Measurements from ENCODE around the gene TMC1.
"Not testable (repeated sequence)": the region's sequence is repeated elsewhere in the genome, so short reads cannot be mapped to it uniquely, and the experiment has no call there.

TMC1 gene

DNA sequence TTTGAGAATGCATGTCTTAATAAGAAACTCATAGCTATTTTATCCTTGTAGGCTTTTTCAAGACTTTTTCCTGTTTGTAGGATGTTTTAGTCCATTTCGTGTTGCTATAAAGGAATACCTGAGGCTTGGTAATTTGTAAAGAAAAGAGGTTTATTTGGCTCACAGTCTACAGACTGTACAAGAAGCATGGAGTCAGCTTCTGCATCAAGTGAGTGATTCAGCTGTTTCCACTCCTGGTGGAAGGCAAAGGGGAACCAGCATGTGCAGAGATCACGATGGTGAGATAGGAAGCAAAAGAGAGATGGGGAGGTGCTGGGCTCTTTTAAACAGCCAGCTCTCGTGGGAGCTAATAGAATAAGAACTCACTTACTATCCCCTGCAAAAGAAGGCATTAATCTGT lies 254.2 kb downstream of the TMC1 start:
- DNase-seq, result no peak

DNA sequence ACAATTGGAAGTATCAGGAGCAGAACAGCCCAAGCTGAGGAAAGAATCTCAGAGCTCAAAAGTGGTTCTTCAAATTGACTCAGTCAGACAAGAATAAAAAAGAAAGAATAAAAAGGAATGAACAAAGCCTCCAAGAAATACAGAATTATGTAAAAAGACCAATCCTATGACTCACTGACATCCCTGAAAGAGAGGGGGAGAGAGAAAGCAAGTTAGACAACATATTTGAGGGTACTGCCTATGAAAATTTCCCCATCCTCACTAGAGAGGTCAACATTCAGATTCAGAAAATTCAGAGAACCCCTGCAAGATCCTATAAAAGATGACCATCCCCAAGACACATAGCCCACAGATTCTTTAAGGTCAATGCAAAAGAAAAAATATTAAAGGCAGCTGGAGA lies 258.2 kb downstream of the TMC1 start:
- DNase-seq, result no peak

DNA sequence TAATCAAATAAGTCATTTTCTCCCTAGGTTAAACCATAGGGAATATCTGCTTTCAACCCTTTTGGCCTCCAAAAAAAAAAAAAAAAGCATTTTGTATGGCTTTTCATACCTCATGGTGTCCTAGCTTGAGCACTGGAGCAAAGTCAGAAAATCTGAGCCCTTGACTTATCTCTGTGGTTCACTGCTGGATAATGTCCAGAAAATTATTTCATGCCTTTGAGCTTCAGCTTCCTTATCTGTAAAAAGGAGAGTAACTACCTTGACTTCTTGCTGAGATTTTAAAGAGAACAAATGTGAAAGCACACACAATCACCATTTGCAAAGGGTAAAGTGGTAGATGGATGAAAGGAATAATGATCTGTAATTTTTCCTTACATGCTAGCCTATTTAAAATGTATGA lies 265.5 kb downstream of the TMC1 start:
- no peak for DNase-seq

DNA sequence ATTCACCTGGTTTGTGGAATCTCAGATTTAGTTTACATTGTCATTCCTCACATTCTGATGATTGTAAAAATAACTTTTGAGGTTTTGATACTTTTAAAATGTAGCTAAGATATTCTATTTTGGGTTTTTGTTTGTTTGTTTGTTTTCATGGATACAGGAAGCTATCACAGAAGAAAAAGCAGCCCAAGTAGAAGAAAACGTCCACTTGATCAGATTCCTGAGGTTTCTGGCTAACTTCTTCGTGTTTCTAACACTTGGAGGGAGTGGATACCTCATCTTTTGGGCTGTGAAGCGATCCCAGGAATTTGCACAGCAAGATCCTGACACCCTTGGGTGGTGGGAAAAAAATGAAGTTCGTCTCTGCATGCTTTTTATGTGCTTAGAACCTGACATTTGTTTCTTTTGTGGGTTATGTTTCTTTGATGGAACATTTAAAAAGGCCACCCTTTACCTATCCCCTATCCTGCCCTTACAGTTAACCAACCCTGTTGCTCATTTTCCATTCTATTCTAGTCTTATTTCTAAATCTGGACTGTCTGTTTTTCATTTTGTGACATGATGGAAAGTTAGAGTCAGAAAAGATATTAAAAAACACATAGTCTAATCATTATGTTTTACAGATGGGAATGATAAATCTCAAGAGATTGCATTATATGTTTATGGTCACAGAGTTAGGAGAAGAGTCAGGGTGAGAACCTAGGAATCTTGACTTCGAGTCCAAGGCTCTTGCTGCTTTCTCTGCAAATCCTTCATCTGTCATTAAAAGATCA lies 267.7 kb downstream of the TMC1 start:
- no peak for DNase-seq

DNA sequence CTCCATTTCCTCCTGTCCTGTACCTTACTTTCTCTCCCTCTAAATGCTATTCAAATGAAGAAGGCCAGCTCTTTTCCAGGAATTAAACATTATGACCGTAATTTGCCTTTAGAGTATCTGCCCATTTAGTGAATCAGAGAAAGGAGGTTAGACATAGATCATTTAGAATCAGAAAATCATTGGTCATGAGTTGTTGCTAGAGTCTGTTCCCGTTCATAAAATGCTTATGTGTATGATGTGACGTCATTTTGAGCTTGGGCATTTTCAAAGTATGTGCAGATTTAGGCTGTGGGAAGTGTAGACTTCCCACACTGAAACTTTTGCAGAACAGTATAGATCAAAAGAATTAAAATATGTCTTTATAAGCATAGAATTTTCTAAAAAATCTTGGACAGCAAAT lies 268.5 kb downstream of the TMC1 start:
- DNase-seq, result no peak

DNA sequence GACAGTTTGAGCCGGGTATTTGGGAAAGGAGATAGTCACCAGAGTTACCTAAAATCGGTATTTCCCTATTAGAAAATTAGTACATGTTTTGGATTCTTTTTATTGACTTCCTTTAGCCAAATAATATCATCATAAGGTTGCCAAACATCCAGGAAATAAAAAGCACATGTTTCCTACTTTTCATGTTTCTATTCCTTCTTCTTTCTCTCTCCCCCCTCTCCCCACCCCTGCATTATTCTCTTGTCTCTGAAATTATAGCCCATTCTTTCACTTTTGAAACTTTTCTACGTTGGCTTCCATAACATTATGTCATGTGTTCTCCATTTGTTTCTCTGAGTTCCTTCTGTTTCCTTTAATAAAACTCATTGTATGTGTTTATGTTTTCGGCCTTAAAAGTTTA lies 269.6 kb downstream of the TMC1 start:
- no peak for DNase-seq

DNA sequence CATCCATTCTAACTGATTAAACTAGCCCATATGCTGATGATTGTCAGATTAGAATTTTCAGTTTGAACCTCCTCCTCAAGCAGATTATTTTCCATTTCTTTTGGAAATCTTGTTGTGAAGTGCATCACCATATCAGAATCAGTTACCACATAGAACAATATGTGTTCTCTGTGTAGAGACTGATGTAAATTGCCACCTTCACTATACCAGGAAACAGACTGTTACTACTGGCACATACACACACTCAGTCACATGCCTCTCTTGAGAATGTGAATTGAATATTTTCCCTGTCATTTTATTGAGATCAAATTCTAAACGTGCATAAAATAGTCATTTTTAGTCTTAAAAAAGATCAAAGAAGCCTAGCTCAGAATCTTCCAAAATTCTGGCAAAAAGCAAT lies 270.0 kb downstream of the TMC1 start:
- DNase-seq, result no peak

DNA sequence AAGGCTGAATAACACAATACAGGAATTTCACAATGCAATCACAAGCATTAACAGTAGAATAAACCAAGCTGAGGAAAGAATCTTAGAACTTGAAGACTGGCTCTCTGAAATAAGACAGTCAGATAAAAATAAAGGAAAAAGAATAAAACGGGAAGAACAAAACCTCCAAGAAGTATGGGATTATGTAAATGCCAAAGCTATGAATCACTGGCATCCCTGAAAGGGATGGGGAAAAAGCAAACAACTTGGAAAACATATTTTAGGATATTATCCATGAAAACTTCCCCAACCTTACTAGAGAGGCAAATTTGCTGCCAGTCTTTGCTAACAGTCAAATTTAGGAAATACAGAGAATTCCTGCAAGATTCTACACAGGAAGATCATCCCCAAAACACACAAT lies 273.5 kb downstream of the TMC1 start:
- no peak for DNase-seq

DNA sequence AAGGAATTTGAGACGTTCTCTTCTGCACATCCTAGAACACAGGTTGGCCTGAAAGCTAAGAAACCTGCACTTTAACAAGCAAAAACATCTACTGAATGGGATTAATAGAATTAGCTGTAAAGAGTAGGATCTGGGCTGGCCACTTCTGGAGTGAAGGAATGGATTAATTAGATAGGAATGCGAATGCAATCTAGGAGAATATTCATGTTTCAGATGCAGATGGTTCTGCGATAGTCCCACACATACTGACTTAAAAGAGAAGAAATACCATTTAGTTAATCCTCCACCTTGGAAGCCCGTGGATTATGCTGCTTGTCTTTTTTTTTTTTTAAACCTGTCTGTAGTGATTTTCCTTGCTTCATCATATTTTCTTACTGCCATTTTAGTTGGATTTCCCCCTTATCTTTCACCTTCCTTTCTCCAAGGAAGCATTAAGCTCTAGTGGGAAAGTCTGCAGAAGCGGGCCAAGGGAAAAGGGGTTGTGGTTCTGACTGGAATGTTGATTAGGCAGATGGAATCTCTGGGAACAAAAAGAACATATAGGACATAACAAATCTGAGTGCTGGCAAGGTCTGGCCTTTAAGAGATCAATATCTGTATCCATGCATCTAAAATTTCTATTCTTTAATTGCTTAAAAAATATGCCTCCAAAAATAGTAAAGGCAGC lies 279.1 kb downstream of the TMC1 start:
- no peak for DNase-seq

DNA sequence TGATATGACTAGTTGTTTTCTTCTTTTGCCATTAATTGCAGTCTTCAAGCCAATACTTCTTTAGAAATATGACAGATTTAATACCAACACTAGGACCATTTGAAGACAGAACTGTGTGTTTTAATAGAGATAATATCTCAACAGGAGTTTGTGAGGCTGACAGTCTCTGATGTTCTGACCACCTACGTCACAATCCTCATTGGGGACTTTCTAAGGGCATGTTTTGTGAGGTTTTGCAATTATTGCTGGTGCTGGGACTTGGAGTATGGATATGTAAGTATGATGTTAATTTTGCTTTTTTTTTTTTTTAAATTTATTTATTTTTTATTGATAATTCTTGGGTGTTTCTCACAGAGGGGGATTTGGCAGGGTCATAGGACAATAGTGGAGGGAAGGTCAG lies 283.8 kb downstream of the TMC1 start:
- DNase-seq, result no peak

DNA sequence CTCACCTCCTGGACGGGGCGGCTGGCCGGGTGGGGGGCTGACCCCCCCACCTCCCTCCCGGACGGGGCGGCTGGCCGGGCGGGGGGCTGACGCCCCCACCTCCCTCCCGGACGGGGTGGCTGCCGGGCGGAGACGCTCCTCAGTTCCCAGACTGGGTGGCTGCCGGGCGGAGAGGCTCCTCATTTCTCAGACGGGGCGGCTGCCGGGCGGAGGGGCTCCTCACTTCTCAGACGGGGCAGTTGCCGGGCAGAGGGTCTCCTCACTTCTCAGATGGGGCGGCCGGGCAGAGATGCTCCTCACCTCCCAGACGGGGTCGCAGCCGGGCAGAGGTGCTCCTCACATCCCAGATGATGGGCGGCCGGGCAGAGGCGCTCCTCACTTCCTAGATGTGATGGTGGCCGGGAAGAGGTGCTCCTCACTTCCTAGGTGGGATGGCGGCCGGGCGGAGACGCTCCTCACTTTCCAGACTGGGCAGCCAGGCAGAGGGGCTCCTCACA lies 285.0 kb downstream of the TMC1 start:
- DNase-seq, result not testable (repeated sequence)

DNA sequence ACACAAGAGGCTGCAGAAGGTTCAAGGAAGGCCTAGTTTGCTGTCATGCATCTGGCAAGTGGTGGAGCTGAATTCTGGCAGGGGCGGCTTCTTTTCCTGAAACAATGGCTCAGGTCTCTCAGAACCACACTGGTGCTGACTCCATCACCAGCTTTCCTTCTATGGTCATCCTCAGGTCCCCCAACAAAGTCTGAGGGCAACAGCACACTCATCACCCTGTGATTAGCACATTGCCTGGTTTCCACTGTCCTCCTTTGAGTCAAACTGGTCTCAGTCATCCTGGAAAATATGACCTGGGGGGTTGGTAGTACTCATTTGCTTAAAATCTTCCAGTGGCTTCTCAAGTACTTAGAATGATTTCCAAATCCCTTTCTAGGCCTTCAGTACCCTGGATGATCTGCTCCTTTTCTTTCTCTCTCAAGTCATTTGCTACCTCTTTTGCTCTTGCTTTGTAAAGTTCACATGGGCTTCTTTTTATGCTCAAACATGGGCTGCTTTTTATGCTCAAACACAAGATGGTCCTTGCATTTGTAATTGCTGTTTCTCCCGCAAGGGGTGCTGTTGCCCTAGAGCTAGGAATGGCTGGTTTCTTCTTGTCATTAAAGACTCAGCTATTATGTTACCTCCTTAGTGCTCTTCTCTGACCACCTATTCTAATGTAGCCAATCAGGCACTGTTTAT lies 286.5 kb downstream of the TMC1 start:
- DNase-seq, result no peak

DNA sequence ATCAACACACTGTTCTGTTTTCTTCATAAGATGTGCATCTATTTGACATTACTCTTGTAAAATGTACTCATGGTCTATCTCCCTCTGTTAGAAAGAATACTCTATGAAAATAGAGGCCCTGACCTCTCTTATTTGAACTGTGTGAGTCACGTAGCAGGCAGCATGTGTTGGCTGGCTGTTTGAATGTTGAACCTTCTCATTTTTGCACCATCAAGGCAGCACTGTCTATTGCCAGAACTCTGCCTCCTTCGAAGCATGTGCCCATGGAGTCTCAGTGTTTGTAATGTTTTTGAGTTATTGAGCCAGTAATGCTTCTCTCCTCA lies 287.0 kb downstream of the TMC1 start:
- no peak for DNase-seq

DNA sequence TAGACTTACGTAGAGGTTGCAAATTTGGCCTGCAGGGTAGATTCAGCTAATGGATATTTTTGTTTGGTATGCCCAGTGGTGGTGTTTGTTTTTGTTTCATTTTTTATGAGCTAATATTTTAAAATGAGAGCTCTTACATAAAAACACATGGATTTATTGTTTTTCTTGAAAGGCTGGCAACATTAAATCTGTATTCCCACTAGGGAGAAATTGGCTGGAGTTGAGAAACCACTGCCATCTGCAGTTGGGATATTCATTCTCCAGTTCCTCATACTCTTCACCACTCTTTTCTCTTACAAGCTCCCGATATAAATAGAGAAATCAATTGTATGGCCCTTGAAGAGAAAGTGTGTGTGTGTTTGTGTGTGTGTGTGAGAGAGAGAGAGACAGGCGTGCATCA lies 288.2 kb downstream of the TMC1 start:
- DNase-seq, result no peak

DNA sequence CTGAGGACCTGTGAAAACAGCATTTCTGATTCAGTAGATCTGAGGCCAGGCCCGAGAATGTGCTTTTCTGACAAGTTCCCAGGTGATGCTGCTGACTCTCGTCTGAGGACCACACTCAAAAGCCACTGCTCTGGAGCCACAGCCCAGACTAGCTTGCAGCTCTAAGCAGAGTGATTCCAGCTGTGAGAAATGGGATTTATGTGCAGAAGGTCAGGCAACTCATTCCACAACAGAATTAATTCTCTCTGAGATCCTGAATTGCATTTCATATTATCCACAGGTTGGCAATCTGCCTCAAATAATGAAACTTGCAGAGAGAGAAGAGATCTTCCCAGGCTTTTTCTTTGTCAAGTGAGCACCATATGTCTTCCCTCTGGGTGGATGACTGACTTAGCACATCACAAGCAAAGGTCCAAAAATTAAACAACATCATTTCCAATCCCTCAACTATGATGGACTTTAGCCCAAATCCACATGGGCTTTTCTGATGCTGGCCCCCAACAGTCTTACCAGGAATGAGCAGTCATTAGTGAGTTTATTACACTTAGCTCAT lies 291.2 kb downstream of the TMC1 start:
- DNase-seq, result no peak

DNA sequence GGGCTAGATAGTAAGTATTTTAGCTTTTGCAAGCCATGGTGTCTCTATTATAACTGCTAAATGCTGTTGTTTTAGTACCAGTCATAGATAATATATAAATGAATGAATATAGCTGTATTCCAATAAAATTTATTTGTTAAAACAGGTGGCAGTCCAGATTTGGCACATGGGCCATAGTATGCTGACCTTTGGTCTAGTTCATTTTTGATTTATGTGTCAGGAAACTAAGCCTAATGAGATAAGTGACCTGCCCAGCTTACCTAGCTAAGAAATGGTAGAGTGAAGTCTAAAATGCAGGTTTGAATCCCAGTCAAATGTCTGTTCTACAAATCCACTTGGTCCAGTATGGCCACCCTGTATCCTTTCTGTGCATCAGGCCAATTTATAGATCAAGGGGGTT lies 292.1 kb downstream of the TMC1 start:
- DNase-seq, result no peak

DNA sequence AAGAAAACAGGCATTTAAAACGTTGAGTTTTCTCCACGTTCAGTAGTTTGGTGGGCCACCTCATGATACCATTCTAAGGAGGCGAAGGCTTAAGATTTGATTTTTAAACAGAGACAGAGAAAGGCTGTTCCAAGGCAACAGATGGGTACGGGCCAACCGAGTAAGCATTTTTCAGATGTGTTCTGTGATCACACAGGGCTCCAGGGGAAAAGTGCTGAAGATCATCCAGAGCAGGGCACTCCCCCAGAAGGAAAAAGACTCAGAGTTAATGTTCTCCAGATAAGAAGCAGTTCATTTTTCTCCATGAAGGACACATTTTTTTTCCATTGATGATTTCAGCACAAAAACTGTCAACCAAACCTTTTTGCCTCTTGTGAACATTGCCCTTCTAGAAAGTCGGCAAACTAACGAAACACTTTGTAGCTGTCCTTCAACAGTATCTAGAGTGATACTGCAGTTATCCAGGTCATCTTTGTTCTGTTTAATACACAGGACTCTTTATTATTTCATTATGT lies 292.7 kb downstream of the TMC1 start:
- no peak for DNase-seq

DNA sequence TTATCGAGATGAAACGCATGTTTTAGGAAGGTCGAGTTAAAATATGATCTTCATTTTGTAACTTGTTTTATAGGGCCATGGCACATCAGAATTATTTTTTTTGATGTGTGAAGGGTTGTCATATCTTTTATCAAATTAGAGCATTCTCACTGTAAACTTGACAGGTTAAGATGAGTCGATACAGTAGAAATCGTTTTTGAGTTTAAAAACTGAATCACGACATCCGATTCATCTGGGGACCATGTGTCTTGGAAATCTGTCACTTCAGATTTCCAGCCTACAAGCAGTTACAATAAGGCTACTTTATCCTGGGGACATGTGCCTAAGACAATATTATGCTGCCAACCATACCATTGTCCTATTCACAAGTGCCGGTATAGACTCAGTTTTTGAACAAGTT lies 295.3 kb downstream of the TMC1 start:
- DNase-seq, result no peak

DNA sequence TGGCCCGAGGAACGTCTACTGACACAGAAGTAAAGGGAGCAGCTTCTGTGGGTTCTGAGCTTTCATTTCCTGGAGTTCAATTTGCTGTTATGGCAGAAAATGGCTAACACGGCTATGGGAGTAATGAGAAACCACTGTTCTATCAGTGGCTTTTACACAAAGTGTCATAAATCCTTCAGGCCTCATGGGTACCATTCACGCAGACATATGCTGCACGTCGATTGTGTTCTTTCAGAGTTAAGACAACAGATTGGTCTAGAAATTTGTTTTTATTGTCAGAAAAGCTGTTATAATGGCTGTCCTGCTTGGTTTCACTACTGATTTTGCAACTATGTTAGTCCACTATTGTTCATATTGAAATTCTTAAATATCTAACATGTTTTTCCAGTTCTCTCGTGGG lies 296.0 kb downstream of the TMC1 start:
- no peak for DNase-seq

DNA sequence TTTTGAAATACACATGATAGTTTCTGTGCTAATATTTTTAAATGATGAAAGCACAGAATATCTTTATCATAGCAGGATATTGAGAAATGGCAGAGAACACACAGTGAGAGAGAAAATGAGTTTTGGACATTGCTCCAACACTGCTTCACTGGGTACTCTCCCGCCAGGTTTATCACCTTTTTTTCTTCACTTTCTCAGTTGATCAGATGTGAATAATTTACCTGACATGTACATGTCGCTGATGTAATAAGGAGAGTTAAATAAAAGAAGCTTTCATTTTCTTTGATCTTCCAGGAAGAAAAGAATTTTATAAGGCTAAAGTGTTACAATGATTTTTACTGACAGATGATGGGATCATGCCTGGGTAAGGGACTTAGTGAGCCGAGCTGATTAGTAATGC lies 297.0 kb downstream of the TMC1 start:
- DNase-seq, result no peak

DNA sequence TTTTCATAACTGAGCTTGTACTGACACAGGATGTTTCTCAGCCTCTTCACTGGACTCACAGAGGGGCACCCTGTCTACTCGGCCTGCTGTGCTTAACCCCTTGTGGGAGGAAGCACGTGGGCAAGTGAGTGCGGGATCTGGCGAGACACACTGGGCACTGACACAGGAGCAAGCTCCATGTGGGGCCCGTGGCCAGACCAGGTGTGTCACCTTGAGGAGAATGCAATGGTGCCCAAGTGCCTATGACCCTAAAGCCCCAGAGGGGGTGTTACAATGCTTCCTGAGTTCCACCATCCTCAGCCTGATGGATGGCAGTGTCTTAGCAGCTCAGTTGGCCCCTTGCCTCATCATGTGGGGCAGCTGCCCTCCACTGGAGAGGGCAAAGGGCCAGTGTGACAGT lies 302.6 kb downstream of the TMC1 start:
- DNase-seq, result no peak

DNA sequence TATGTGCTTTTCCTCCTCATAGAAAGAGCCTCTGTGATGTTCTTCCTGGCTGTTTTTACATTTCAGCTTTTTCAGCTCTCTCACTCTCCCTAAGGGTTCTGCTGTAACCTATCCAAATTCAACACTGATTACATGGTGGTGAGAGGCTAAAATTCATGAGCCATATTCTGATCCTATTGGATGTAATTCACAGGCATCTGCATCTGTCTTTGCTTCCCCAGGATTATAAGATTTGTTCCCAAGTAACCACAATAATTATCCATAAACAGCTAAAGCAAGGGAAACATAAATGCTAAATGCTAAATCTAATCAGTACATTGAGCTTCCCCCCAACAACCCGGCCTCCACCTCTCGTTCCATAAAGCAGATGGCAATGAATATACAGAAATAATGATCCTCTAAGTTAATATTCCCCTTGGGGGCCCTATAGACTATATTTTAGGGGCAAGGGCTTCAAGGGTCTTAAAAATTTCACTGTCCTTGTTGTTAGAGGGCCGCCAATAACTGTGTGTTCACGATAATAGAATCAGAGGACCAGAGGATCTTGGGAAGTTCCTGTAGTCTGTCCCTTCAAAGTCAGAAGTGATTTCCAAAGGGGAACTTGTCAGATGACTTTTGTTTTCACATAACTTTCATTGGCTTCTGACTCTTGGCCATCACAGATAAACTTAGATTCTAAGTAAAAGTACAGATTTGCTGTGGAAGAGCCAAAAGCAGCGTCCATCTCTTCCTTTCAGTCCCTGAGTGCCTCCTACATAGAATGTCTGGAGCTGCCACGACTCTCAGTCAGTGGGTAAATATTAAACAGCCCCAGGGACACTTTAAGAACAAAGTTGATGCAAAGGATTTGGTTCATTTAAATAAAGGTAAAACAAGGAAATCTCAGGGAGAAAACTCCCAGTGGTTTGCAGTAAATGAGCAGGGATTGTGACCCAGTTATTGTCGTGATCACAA lies 305.9 kb downstream of the TMC1 start:
- no peak for DNase-seq
